HG03159 (cell line): Measurements from ENCODE around the gene CBLL2.
"Not testable (repeated sequence)": the region's sequence is repeated elsewhere in the genome, so short reads cannot be mapped to it uniquely, and the experiment has no call there.

ENCODE experiments used
- ATAC-seq: cut with Tn5 transposase; IDR thresholded peaks from one replicate; pipeline ENCODE4 v1.9.1; 2021; ENCODE audit warnings: mild to moderate bottlenecking, moderate library complexity; ENCODE audit not compliant: unreplicated experiment

Gene CBLL2, protein sequence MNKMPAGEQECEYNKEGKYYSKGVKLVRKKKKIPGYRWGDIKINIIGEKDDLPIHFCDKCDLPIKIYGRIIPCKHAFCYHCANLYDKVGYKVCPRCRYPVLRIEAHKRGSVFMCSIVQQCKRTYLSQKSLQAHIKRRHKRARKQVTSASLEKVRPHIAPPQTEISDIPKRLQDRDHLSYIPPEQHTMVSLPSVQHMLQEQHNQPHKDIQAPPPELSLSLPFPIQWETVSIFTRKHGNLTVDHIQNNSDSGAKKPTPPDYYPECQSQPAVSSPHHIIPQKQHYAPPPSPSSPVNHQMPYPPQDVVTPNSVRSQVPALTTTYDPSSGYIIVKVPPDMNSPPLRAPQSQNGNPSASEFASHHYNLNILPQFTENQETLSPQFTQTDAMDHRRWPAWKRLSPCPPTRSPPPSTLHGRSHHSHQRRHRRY

DNA sequence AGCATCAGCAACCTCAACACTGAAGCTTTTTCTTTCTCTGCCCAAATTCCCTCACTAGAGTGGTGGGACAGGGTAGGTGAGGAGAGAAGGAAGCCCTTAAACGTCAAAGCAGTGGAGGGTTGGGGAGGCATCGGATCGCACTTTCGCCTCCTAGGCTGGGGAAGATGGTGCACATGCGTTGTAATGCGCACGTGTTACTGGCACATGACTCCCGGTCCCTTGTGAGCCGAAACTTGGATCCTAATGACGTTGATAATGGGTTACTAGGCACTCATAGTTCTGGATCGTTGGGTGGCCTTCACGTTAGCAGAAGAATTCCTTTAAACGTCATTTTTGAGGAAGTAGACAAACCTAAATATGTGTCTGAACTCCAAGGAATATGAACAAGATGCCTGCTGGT is at the start of gene CBLL2:
CBLL2 (plus strand) TSS at position 301 of the 400 bp plus-strand sequence; CDS start at position 380, 79 bp downstream.
- ATAC-seq = no peak

DNA sequence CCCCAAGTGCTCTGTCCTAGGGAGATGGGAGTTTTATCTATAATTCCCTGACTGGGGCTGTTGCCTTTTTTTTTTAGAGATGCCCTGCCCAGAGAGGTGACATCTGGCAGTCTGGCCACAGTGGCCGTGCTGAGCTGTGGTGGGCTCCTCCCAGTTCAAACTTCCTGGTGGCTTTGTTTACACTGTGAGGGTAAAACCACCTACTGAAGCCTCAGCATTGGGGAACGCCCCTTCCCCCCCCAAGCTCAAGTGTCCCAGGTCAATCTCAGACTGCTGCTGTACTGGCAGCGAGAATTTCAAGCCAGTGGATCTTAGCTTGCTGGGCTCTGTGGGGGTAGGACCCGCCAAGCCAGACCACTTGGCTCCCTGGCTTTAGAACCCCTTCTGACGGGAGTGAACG is 38.3 kb upstream of the CBLL2 start:
- no peak for ATAC-seq

DNA sequence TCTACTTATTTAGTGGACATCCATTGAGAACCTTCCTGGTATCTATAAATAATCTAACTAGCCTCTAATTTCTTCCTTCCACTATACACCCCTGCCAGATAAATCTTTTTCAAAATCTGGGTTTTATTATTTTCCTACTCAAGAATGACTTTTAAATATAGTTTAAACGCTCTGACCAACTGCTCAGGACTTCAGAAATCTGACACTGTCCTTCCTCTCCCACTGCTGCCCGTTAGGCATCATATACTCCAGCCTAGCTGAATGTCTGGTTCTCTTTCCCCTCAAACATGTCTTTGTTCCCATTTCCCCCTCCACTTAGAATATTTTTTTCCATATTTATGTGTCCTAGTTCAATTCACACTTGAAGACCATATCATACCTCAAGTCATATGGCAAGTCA is 35.2 kb upstream of the CBLL2 start:
- no peak for ATAC-seq

DNA sequence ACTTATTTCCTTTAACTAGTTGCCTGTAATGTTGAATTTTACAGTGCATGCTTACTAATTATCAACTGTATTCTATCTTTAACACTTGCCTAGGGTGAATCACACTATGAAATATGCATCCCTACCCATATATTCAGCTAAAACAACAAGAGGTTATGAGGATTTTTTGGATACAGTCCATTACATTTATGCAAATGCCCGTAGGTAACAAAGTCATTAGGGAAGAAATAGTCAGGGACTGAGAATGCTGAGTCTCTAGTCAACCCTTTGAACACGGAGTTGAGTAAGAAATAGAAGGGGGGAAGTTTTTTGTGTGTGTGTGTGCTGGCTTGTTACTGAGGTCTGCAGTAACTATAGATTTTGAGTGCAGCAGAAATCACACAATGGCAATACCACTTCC is 26.1 kb upstream of the CBLL2 start:
- no peak for ATAC-seq

DNA sequence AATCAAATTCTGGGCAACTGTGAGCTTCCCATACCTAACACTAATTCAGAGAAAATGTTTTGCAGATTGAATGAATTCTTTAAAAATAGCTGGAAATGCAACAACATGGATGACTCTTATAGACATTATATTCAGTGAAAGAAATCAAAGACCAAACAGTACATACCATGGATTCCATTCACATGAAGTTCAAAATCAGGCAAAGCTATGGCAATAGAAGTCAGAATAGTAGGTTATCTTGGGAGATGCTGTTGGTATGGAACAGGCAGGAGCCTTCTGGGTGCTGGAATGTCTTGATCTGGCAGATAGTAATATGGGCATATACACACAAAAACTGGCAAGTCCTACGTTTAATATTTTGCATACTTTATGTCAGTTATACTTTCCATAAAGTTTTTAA is 25.5 kb upstream of the CBLL2 start:
- ATAC-seq = no peak

DNA sequence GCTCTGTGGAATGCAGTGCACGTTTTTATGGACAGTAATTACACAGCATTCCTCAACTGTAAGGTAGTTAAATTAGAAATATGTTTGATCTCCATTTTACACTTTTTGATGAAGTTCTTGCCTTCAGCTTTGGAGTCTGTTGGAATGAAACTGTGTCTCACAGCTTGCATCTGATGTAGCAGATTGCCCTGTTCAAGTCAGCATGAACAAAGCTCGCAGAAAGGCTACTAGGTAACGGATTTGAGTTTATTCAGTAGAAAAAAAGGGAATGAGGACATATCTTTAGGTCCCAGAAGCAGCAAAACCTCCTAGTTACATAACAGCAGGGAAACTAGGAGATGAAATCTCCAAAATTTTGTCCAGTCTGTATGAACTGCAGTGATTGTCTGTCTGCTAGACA is 24.3 kb upstream of the CBLL2 start:
- ATAC-seq = no peak

DNA sequence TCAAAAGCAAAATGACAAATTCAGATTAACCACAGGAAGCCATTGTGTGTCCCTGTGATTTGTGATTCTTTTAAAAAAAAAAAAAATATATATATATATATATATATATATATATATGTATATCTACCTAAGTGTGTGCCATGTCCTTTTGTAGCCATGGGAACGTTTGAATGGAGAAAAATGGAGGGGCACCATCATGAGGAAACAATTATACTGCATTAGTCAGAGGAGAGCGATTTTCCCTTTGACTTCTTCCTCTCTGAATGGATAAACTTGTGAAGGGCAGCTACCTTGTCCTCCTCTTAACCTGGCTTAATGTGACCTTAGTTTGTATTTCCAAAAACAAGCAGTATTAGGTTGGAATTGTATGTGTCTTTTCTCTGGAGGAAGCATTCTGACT is 23.3 kb upstream of the CBLL2 start:
- no peak for ATAC-seq

DNA sequence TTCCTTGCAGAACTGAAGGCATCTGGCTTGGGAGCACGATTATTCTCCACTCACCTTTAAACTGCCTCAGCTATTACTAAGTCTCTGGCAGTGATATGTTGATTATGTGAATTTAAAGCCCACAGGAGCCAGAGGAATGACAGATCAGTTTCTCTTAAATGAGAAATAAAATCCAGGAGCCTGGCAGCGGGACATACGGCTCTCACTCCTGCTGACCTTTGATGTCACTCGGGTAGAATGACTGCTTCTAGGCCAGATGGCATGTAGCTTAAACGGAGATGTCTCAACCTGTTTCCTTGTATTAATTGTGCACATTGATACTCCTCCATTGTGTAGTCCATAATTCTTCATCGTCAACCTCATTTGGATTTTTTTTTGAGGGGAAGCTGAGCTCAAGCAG is 4.0 kb upstream of the CBLL2 start:
- no peak for ATAC-seq

DNA sequence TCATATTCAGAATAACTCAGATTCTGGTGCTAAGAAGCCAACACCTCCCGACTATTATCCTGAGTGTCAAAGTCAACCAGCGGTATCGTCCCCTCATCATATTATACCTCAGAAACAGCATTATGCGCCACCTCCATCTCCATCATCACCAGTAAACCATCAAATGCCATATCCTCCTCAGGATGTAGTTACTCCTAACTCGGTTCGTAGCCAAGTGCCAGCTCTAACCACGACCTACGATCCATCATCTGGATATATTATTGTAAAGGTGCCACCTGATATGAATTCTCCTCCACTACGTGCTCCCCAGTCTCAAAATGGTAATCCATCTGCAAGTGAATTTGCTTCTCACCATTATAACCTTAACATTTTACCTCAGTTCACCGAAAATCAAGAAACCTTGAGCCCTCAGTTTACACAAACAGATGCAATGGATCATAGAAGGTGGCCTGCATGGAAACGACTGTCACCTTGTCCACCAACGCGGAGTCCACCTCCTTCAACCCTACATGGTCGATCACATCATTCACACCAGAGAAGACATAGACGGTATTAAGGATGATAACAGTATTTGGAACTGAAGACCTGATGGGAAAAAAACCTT is 1.1 kb downstream of the CBLL2 start:
- no peak for ATAC-seq

DNA sequence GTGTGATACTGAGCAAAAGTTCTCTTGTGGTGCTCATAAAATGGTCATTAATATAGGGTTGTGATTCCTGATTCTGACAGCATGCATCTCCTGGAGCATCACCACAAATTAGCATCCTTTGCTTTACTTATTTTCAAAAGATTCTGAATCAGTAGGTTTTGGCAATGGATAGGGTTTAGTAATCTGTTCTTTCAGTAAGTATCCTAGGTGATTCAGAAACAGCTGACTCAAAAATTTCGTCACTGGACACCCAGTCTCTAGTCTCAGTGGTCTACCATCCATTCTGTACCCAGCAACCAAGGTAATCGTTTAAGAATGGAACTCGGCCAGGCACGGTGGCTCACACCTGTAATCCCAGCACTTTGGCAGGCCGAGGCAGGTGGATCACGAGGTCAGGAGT is 4.1 kb downstream of the CBLL2 start:
- no peak for ATAC-seq

DNA sequence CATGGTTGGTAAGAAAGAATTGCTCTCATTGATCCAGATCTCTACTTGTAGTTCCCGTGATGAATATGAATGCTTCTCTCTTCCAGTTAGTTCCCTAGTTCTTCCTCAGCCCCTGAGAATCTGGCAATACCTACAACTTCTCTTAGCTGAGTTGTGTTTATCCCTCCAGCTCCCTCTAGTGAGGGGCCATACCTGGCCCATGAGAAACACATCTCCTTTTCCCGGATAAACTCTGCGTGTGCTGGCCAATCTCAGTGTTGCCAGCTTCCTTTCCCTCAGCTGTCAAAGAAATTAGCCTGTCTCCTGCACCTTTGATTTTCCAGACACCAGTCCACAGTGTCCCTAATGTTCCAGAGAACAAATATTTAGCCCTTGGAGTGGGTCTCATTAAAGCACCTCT is 5.7 kb downstream of the CBLL2 start:
- no peak for ATAC-seq

DNA sequence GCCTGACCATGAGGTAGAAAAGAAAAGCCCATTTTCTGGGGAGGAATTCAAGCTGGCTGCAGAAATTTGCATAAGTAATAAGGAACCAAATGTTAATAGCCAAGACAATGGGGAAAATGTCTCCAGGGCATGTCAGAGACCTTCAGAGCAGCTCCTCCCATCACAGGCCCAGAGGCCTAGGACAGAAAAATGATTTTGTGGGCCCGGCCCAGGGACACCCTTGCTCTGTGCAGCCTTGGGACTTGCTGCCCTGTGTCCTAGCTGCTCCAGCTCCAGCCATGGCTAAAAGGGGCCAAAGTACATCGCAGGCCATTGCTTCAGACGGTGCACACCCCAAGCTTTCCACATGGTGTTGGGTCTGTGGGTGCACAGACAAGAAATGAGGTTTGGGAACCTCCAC is 16.5 kb downstream of the CBLL2 start:
- not testable (repeated sequence) for ATAC-seq

DNA sequence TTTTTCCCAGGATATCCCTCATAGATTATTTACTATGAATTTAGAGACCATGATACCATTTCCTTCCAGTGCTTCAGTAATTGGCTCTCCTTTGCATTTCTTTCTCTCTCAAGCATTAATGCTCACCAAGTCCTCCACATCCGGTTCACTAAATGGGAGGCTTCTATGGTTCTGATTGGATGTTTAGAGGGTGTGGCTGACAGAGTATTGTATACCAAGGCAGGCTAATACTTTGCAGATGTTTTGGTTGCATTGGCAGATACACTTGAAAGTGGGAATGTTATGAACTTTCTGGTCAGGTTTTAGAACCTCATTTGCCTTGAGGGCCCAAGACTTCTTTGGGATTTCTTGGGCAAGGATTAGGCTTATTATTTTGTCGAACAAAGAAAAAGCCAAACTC is 24.2 kb downstream of the CBLL2 start:
- no peak for ATAC-seq

DNA sequence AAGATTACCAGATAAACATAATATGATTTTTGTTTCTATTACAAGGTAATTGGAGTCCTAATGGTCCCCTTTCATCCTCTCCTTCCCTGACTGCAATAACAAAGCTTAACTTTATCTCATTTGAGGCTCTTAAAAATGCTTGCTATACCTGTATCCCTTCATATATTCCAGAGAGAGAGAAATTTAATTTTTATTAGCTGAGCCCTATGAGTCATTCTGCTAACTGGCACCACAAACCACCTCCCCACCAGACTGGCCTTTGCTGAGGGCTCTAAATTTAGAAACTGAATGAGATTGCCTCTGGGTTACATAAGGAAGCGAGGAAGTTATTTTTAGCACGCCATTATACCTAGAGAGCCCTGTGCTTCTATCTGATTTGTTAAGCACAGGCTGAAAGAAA is 27.4 kb downstream of the CBLL2 start:
- peak; percentile 62 for ATAC-seq

DNA sequence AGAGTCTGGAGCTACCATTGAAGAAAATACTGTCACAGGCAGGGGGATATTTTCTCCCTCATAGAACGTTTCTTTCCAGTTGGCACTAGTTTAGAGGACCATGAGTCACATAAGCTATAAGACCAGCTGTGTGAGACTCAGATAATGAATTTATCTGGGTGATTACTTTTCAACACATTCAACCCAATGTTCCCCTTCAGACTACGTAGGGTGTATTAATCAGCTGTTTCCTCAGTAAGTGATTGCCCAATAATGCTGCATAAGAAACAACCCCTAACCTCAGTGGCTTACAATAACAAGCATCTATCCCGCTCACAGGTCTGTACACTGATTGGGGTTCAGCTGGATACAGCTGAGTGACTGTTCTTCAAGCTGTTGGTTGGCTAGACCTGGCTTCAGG is 38.1 kb downstream of the CBLL2 start:
- no peak for ATAC-seq

DNA sequence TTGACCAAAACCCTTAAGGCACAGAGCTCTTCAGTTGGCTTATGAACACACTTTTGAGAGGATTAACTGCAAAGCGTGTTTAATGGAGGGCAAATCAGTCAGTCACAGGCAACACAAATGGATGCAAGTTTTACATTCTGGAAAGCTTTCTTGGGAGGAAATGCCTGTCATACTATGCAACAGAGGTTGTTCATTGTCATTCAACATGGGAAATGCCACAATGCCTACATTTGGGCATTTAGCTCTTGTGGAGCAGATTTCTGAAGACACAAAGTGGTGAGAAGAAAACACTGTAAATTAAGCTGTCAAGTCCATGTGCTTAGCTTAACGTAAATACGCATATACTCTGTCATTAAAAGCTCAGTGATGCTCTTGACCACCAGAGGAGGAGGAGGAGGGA is 41.1 kb downstream of the CBLL2 start:
- no peak for ATAC-seq

DNA sequence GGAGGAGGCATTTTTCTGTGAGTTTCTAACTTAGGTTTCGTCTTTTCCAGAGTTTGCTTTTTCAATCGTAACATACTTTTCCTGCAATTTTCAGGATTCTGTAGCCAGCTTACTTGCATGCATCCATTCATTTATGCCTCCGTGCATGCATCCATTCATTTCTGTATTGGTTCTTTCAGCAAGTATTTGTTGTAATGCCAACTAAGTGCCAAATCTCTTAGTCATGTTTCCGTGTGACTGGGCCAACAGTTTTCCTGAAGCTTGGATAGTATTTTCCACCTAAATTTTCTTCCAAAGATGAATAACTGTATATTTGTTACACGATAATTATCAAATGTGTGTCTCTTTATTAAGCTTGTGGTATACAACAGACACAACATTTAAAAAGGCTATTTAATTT is 41.5 kb downstream of the CBLL2 start:
- ATAC-seq = no peak

DNA sequence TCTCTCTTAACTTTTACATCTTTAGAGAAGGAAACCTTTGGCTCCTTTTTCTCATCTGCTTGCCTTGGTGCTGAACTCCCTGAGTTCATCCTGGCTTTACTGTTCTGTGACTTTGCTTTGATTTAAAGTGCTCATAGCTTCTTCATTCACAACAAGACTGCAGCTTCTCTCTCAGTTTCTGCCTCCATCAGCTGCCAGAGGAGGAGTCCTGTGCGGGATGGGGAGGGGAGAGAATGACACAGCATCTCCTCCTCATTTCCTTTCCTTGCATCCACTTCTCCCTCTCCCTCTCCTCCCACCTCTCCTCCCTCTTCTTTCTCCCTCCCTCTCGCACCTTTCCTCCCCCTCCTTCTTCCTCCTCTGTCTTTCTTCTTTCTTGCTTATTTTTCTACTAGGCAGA is 42.0 kb downstream of the CBLL2 start:
- ATAC-seq = no peak

DNA sequence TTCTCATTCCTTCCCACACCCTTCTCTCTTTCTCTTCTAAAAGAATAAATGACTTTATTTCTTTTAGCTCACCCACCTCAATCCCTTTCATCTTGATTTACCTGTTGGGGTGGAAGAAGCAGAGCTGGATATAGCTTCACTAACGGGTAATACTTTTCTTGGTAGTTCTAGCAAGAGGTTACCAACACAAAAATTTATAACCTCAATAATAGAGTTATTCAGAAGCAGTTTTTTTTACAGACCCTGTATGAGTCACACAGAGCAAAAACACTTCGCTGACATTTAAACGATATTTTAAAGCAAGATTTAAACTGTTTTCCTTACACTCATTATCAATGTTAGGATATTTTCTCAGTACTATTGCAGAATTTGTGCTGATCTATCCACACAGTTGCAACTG is 42.4 kb downstream of the CBLL2 start:
- no peak for ATAC-seq

DNA sequence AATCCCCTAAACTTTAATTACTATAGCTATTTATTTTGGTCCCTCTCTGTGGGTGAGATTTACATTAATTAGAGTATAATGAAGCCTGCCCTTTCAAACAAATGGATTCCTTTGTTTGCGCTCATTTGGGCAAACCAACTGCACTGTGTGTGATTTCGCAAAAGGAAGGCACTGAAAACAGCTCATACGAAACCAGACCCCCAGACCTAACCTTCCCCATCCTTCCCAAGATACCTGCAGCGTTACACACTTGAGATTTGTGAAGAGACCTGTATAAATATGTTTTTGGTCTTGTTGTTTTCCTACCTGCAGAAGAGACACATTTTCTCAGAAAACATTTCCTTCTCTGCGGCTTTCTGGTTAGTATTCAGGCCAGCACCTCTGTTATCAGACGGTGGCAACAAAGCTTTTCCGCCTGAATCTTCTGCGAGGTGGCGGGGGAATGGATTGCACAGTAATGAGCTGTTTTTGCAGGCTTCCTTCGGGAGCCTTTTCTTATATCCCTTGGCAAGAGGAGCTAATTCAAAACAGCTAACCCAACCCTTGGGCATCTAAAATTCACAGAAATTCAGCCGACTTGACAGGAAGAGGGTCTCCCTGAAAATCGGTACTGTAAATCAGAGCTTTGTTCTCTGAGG is 47.6 kb downstream of the CBLL2 start:
- no peak for ATAC-seq

DNA sequence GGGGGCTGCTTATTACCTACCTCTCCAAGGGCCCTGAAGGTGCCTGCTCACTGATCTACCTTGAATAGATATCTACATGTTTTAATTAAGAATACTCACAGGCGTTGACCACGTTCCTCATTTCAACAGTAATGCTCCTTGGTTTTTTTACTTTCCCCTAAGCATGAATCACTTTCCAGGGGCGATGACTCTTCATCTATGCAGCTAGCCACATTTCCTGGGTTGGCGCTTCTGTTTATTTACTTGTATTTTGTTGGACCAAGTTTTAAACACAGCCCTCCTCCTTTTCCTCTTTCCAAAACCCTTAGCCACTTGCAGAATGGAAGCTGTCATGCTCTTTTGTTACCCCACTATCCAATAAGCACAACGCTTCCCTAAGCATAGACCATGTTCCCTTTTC is 50.8 kb downstream of the CBLL2 start:
- ATAC-seq = no peak
